Measurements from ENCODE around the gene SMIM31.

DNA sequence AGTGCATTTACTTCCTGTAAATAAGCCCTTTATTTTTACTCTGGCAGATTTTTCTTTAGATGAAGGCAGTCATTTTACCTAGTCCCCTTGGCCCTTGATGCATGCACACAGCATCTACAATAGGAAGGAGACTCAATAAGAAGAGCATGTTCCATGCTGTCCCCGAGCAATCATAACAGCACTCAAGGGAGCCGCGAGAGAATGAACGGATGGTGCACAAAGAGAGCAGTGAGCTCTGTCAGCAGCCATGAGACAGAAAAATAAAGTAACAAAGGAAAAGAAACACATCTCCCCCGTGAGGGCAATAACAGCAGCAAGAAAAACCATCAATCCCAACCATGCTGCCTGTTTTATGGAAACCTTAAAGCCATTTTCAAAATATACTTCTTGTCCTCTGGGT lies 11.9 kb downstream of the SMIM31 start:
- TF ChIP-seq, protein P1, sequence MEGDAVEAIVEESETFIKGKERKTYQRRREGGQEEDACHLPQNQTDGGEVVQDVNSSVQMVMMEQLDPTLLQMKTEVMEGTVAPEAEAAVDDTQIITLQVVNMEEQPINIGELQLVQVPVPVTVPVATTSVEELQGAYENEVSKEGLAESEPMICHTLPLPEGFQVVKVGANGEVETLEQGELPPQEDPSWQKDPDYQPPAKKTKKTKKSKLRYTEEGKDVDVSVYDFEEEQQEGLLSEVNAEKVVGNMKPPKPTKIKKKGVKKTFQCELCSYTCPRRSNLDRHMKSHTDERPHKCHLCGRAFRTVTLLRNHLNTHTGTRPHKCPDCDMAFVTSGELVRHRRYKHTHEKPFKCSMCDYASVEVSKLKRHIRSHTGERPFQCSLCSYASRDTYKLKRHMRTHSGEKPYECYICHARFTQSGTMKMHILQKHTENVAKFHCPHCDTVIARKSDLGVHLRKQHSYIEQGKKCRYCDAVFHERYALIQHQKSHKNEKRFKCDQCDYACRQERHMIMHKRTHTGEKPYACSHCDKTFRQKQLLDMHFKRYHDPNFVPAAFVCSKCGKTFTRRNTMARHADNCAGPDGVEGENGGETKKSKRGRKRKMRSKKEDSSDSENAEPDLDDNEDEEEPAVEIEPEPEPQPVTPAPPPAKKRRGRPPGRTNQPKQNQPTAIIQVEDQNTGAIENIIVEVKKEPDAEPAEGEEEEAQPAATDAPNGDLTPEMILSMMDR (IDR thresholded peaks at IDR 0.05): no peak
- TF ChIP-seq POLR2A (IDR thresholded peaks at IDR 0.05) (no peak), POLR2AphosphoS5 (IDR thresholded peaks at IDR 0.05) (no peak), EP300 (IDR thresholded peaks at IDR 0.05) (no peak)
